Peyer's patch (tissue), 4 donors: Measurements from ENCODE around the gene AP1M1. TPM values are rescaled to one million over a fixed set of nuclear protein-coding genes. Genes with fewer than 3 reads are reported as not detected.

ENCODE experiments used
- DNase-seq, 3 donors: peaks; one replicate each; pipeline ENCODE4 v3.0.0-alpha.2; 2017 to 2019
- H3K27ac ChIP-seq, 4 donors: fragments of 200-600 bp; sonication (generic); one replicate each; pipeline ENCODE4 v1.5.1; 2016 to 2019
- H3K27me3 ChIP-seq, 2 donors: fragments of 200-600 bp; sonication (generic); one replicate each; pipeline ENCODE4 v1.5.1; 2019
- H3K36me3 ChIP-seq, 3 donors: fragments of 200-600 bp; sonication (generic); one replicate each; pipeline ENCODE4 v1.5.1; 2016 to 2019
- H3K4me1 ChIP-seq, 4 donors: fragments of 200-600 bp; sonication (generic); one replicate each; pipeline ENCODE4 v1.5.1; 2016 to 2019
- H3K4me3 ChIP-seq, 4 donors: fragments of 200-600 bp; sonication (generic); 1 replicate in 3 of 4; 2 replicates in 1 of 4; pipeline ENCODE4 v1.5.1; 2016 to 2019; ENCODE audit warnings: mild to moderate bottlenecking in 1 of 4
- H3K9me3 ChIP-seq, 4 donors: fragments of 200-600 bp; sonication (generic); one replicate each; pipeline ENCODE4 v1.5.1; 2016 to 2019; ENCODE audit warnings: mild to moderate bottlenecking in 1 of 4
- CTCF ChIP-seq, 6 experiments: fragments of 450-650 bp in 4 of 6; fragments of 200-600 bp in 2 of 6; sonication (generic) in 1 of 6; IDR thresholded peaks; one replicate each; pipeline ENCODE4 v1.5.1; 2017 to 2019; ENCODE audit warnings: antibody characterized with exemption in 6 of 6, mild to moderate bottlenecking in 3 of 6, moderate library complexity in 1 of 6
- POLR2A ChIP-seq, 2 donors: fragments of 450-650 bp; IDR thresholded peaks; one replicate each; pipeline ENCODE4 v1.5.1; 2017; ENCODE audit warnings: antibody characterized with exemption in 2 of 2, mild to moderate bottlenecking in 2 of 2, moderate library complexity in 2 of 2
- total RNA-seq, 4 donors: library from RNA; depleted of rRNA; stranded (reverse); fragments of >200 nt; gene quantifications; one replicate each; pipeline ENCODE4 v1.1.0, GENCODE V29; 2016

AP1M1 gene
- total RNA-seq, 4 donors from 2014 or later = 52.7 to 83.9 (median 62.8) TPM

GRCh38 chr19:16156904-16157303 is 40.8 kb upstream of the AP1M1 start:
- H3K36me3 ChIP-seq = peaks cover 0 to 47% (median 4%) of the 10 kb centered on the region in 3 donors
- DNase-seq = no peak
- no peaks in the 10 kb centered on the region for H3K9me3 ChIP-seq
- no peaks in the 10 kb centered on the region for H3K27me3 ChIP-seq
- H3K27ac ChIP-seq = no peak overlapping the region
- no peaks in the 10 kb centered on the region for H3K4me1 ChIP-seq
- no peak overlapping the region for H3K4me3 ChIP-seq
- TF ChIP-seq CTCF (IDR thresholded peaks at IDR 0.05) (no peak), POLR2A (IDR thresholded peaks at IDR 0.05) (no peak)

GRCh38 chr19:16157601-16158000 is 40.1 kb upstream of the AP1M1 start:
- H3K4me3 ChIP-seq = no peak overlapping the region
- no peak for DNase-seq
- H3K4me1 ChIP-seq = no peaks in the 10 kb centered on the region
- no peaks in the 10 kb centered on the region for H3K27me3 ChIP-seq
- H3K27ac ChIP-seq = no peak overlapping the region
- peaks cover 0 to 44% (median 4%) of the 10 kb centered on the region in 3 donors for H3K36me3 ChIP-seq
- H3K9me3 ChIP-seq = no peaks in the 10 kb centered on the region
- no peak for TF ChIP-seq CTCF (IDR thresholded peaks at IDR 0.05)
- TF ChIP-seq POLR2A (IDR thresholded peaks at IDR 0.05) = no peak

- H3K4me3 ChIP-seq = no peak overlapping the region
- no peaks in the 10 kb centered on the region for H3K27me3 ChIP-seq
- no peaks in the 10 kb centered on the region for H3K4me1 ChIP-seq
- TF ChIP-seq CTCF (IDR thresholded peaks at IDR 0.05) (no peak), POLR2A (IDR thresholded peaks at IDR 0.05) (no peak)
- no peak overlapping the region for H3K27ac ChIP-seq
- peaks cover 0 to 24% (median 0%) of the 10 kb centered on the region in 3 donors for H3K36me3 ChIP-seq
- no peak for DNase-seq
- H3K9me3 ChIP-seq = no peaks in the 10 kb centered on the region
These were observed 38.1 kb upstream of the AP1M1 start for GRCh38 chr19:16159655-16160054.

- no peaks in the 10 kb centered on the region for H3K27me3 ChIP-seq
- no peak for DNase-seq
- H3K4me1 ChIP-seq = no peaks in the 10 kb centered on the region
- H3K36me3 ChIP-seq = peaks cover 0 to 18% (median 0%) of the 10 kb centered on the region in 3 donors
- H3K9me3 ChIP-seq = no peaks in the 10 kb centered on the region
- H3K4me3 ChIP-seq = no peak overlapping the region
- no peak overlapping the region for H3K27ac ChIP-seq
- no peak for TF ChIP-seq POLR2A (IDR thresholded peaks at IDR 0.05)
- TF ChIP-seq CTCF (IDR thresholded peaks at IDR 0.05) = no peak
These were observed 37.2 kb upstream of the AP1M1 start for GRCh38 chr19:16160445-16160942.

- peaks cover 0 to 14% (median 0%) of the 10 kb centered on the region in 3 donors for H3K36me3 ChIP-seq
- no peak overlapping the region for H3K27ac ChIP-seq
- DNase-seq = no peak
- no peaks in the 10 kb centered on the region for H3K4me1 ChIP-seq
- H3K9me3 ChIP-seq = no peaks in the 10 kb centered on the region
- H3K27me3 ChIP-seq = no peaks in the 10 kb centered on the region
- no peak overlapping the region for H3K4me3 ChIP-seq
- TF ChIP-seq CTCF (IDR thresholded peaks at IDR 0.05) (no peak), POLR2A (IDR thresholded peaks at IDR 0.05) (no peak)
These were observed 36.7 kb upstream of the AP1M1 start for GRCh38 chr19:16160943-16161560.
